A549 treated with DMSO at 1 μM for 4 hours (cell line): ENCODE data around the gene HLTF. TPM values are rescaled to one million over a fixed set of nuclear protein-coding genes. Genes with fewer than 3 reads are reported as not detected.

Source experiments
- total RNA-seq: library from RNA; stranded (reverse); fragments of 200-300 nt; extraction: Qiagen RNA extraction; gene quantifications from 5 replicates; pipeline ENCODE4 v1.2.3, GENCODE V29; 2022; ENCODE audit warnings: low read depth

HLTF gene, protein sequence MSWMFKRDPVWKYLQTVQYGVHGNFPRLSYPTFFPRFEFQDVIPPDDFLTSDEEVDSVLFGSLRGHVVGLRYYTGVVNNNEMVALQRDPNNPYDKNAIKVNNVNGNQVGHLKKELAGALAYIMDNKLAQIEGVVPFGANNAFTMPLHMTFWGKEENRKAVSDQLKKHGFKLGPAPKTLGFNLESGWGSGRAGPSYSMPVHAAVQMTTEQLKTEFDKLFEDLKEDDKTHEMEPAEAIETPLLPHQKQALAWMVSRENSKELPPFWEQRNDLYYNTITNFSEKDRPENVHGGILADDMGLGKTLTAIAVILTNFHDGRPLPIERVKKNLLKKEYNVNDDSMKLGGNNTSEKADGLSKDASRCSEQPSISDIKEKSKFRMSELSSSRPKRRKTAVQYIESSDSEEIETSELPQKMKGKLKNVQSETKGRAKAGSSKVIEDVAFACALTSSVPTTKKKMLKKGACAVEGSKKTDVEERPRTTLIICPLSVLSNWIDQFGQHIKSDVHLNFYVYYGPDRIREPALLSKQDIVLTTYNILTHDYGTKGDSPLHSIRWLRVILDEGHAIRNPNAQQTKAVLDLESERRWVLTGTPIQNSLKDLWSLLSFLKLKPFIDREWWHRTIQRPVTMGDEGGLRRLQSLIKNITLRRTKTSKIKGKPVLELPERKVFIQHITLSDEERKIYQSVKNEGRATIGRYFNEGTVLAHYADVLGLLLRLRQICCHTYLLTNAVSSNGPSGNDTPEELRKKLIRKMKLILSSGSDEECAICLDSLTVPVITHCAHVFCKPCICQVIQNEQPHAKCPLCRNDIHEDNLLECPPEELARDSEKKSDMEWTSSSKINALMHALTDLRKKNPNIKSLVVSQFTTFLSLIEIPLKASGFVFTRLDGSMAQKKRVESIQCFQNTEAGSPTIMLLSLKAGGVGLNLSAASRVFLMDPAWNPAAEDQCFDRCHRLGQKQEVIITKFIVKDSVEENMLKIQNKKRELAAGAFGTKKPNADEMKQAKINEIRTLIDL
- 14.4 to 24.9 TPM (median 21.4 TPM) in 5 replicates for total RNA-seq

DNA sequence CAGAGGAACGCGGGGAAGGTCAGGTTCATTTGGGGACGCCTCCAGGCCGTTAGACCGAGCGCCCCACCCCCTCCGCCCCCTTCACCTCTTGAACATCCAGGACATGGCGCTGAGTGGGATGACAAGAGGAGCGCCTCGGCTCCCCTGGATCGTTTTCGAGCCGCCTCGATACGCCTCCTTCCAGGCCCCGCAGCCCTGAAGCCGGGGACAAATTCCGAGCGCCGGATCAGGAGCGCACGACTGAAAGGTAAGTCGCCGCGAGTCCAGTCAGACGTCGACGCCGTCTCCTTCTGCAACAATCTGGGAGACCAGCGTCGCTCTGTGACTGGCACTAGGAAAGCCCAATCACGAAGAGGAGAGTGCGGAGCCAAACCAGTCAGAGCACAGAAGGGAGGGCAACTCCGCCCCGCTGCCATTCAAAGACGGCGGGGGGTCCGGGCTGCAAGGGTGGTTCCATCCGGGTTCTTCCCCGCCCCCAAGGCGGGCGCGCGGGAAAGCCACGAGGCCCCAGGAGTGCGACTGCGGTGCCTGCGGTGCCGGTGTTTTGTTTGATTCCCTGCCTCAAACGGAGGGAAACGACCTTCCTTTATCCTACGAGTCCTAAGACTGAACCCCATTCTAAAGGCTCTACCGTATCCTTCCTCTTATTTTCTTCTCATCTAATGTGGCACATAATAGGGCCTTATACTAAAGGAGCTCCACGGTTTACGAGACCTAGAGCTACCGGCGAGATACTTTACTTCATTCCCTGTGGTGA lies at the start of gene HLTF:
HLTF (minus strand) TSS at position 302 of the 757 bp plus-strand sequence; CDS start at position 105, 197 bp downstream.

DNA sequence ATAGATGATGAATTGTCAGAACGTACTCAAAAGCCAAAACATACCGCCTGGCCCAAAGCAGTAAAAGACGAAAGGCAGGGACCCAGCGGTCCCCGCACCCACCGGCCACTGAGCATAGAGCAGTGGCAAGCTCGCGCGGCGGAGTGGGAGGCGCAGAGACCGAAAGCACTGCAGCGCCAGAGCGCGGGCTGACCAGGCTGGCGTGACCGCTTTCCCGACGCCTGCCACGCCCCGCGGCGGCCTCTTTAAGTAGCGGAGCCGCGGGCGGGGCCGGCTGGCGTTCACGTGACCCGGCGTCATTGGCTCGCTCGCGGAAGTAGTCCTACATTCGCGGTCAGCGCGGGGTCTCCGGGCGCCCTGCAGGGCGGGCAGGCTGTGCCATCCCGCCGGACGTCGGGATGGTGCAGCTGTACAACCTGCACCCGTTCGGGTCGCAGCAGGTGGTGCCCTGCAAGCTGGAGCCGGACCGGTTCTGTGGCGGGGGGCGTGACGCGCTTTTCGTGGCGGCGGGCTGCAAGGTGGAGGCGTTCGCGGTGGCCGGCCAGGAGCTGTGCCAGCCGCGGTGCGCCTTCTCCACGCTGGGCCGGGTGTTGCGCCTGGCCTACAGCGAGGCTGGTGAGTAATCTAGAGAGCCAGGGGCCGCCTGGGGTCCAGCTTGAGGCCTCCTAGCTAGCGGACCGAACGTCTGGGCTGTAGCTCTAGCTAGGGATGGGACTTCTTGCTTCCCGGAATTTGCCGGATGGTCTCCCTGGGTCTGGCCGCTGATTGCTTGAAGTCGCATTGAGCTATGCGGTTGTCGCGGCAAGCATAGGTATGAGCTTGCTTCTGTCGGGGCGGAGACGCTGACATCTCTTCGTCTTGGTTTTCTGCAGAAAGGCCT lies 43.2 kb upstream of the HLTF start, which contains the start of gene HPS3:
HPS3 (plus strand) TSS at position 313 of the 880 bp plus-strand sequence; CDS start at position 399, 86 bp downstream.

DNA sequence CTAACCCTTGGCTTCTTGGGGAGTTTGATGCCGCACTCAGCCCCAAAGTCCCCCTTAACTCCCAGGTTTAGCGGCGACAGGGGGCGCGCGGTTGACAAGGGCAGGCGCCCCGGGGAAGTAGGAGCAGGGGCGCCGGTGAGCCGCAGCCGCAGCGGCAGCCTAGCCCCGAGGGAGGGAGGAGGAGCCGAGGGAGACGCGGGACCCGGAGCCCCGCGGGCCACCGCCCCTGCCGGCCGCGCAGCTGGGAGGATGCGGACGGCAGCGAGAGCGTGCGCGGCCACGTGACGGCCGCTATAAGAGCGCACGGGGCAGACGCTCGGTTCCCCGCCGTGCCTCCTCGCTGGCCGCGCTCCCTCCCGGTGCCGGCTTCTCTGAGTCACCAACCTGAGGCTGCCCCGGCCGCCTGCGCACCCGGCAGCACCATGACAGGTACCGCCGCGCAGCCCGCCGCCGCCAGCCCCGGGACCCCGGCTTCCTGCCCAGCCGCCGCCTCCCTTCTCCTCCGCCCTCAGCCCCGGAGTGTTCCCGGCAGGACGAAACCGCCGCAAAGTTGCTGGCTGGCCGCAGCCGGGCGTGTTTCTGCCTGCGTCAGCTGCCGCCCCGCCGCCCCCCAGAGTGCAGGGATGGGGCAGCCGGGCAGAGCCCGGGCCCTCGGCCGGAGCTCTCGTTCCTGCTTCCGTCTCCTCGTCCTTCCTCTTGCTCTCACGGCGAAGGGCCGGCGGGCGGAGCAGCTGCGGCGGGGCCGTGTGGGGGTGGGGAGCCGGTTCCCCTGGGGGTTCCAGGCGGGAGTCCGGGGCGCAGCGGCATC lies 94.9 kb downstream of the HLTF start, which contains the start of gene GYG1:
GYG1 (plus strand) TSS at position 322 of the 808 bp plus-strand sequence; CDS start at position 423, 101 bp downstream.

Other genes with a start within 250 kb of the HLTF start
- not detected in 5 replicates for gene CPA3, start 221.2 kb downstream of the HLTF start, total RNA-seq
- gene GYG1, start 95.0 kb downstream of the HLTF start, total RNA-seq: 34.9 to 42.6 TPM (median 38.8 TPM) in 5 replicates
- 34.7 to 44.6 TPM (median 38.2 TPM) in 5 replicates for gene HPS3, start 43.1 kb upstream of the HLTF start, total RNA-seq
- gene CP, start 135.3 kb upstream of the HLTF start, total RNA-seq: 3.8 to 7.8 TPM (median 6.4 TPM) in 5 replicates
- gene TM4SF18, start 247.1 kb upstream of the HLTF start, total RNA-seq: 44.7 to 51.2 TPM (median 50.3 TPM) in 5 replicates